Gastroesophageal sphincter (tissue), 3 donors: ENCODE results near the gene GTPBP10.

Source experiments
- CTCF ChIP-seq, 4 experiments: fragments of 200-600 bp in 2 of 4; fragments of 450-650 bp in 2 of 4; sonication (generic) in 1 of 4; IDR thresholded peaks; one replicate each; pipeline ENCODE4 v1.5.1; 2017 to 2019; ENCODE audit warnings: antibody characterized with exemption in 4 of 4, mild to moderate bottlenecking in 2 of 4, moderate library complexity in 2 of 4
- POLR2AphosphoS5 ChIP-seq: sonication (generic); formaldehyde crosslinking; IDR thresholded peaks from one replicate; pipeline ENCODE4 v1.6.1; 2017; ENCODE audit warnings: antibody characterized with exemption

- no peak for TF ChIP-seq POLR2AphosphoS5
- no peak for TF ChIP-seq CTCF (IDR thresholded peaks at IDR 0.05)
Measured at GRCh38 chr7:90421651-90422050, 75.1 kb downstream of the GTPBP10 start.
